HepG2 (cell line): Measurements from ENCODE around the gene NUP133.

Source experiments
- KLF13 ChIP-seq: sonication (generic); formaldehyde crosslinking; IDR thresholded peaks from 2 replicates; pipeline ENCODE4 v1.4.0; 2020; ENCODE audit warnings: mild to moderate bottlenecking, missing genetic modification reagents
- NBN ChIP-seq: fragments of 450-650 bp; conservative IDR thresholded peaks from 2 replicates; pipeline ENCODE4 v1.6.1; 2017
- PHF20 ChIP-seq: sonication (generic); formaldehyde crosslinking; IDR thresholded peaks from 2 replicates; pipeline ENCODE4 v1.5.0; 2020; ENCODE audit warnings: mild to moderate bottlenecking, missing genetic modification reagents
- POLR2A ChIP-seq, 2 experiments: IDR thresholded peaks; 2 replicates each; pipeline ENCODE4 v1.6.1; 2011; ENCODE audit warnings: low read depth in 2 of 2, low read length in 2 of 2, mild to moderate bottlenecking in 1 of 2, moderate library complexity in 1 of 2; ENCODE audit not compliant: insufficient read depth in 1 of 2
- THAP9 ChIP-seq: sonication (generic); formaldehyde crosslinking; IDR thresholded peaks from 2 replicates; pipeline ENCODE4; 2020; ENCODE audit warnings: missing genetic modification reagents, mild to moderate bottlenecking, borderline replicate concordance
- ZHX2 ChIP-seq, 2 experiments: sonication (generic) in 1 of 2; formaldehyde crosslinking in 1 of 2; IDR thresholded peaks; 2 replicates each; pipeline versions ENCODE4 v1.6.1 to v1.9.0; 2014 to 2022; ENCODE audit warnings: antibody characterized with exemption in 1 of 2, borderline replicate concordance in 1 of 2, inconsistent platforms in 1 of 2, low read depth in 1 of 2, missing genetic modification reagents in 1 of 2
- ZNF12 ChIP-seq: sonication (generic); formaldehyde crosslinking; IDR thresholded peaks from 2 replicates; pipeline ENCODE4 v1.5.0; 2020; ENCODE audit warnings: missing genetic modification reagents
- ZNF230 ChIP-seq: sonication (generic); formaldehyde crosslinking; IDR thresholded peaks from 2 replicates; pipeline ENCODE4 v1.4.0; 2020; ENCODE audit warnings: mild to moderate bottlenecking, missing genetic modification reagents
- ZNF280B ChIP-seq: sonication (generic); formaldehyde crosslinking; IDR thresholded peaks from 2 replicates; pipeline ENCODE4 v1.5.0; 2020; ENCODE audit warnings: missing genetic modification reagents, mild to moderate bottlenecking, borderline replicate concordance
- ZNF766 ChIP-seq: sonication (generic); formaldehyde crosslinking; IDR thresholded peaks from 2 replicates; pipeline ENCODE4 v1.5.0; 2020; ENCODE audit warnings: missing genetic modification reagents, borderline replicate concordance
- TF ChIP-seq, protein P1 (sequence below): sonication (generic); formaldehyde crosslinking; IDR thresholded peaks from 2 replicates; pipeline ENCODE4 v1.5.0; 2020; ENCODE audit warnings: mild to moderate bottlenecking, missing genetic modification reagents, moderate library complexity
- TF ChIP-seq, protein P2 (sequence below): sonication (generic); formaldehyde crosslinking; IDR thresholded peaks from 2 replicates; pipeline ENCODE4 v1.5.1; 2020; ENCODE audit warnings: mild to moderate bottlenecking, missing genetic modification reagents, moderate library complexity
- TF ChIP-seq, protein P3 (sequence below), 2 experiments: sonication (generic) in 1 of 2; formaldehyde crosslinking in 1 of 2; IDR thresholded peaks; 2 replicates each; pipeline versions ENCODE4 v1.5.1 to v1.6.1; 2011 to 2020; ENCODE audit warnings: borderline replicate concordance in 1 of 2, low read depth in 1 of 2, low read length in 1 of 2, mild to moderate bottlenecking in 1 of 2, missing genetic modification reagents in 1 of 2, moderate library complexity in 1 of 2
- TF ChIP-seq, protein P4 (sequence below): IDR thresholded peaks from 2 replicates; pipeline ENCODE4 v1.6.1; 2016; ENCODE audit warnings: missing genetic modification reagents, missing compliant biosample characterization

DNA sequence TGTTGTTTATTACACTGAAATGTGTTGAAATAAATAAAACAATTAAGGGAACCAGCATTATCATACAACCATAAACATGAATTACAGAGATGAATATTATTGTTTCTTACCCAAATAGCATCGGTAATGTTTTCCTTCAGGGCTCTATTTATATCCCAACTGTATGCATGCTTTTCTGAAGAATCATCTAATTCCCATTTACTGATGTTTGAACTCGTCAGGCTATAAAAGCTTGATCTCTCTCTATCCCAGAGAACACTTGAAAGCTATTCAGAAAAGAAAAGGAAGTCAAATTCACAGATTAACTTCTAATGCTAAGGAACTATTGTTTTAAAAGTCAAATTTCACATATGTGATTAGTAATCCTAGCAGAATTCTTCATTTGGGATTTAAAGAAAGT is 12.4 kb downstream of the NUP133 start:
- TF ChIP-seq ZHX2 (IDR thresholded peaks at IDR 0.05; ENCODE audit: low read depth) (no peak), ZHX2 (CRISPR knock-in tag; IDR thresholded peaks at IDR 0.05; ENCODE audit: borderline replicate concordance) (no peak), ZNF230 (no peak), PHF20 (no peak), KLF13 (CRISPR knock-in tag) (no peak), ZNF280B (CRISPR knock-in tag) (no peak), POLR2A (IDR thresholded peaks at IDR 0.05; ENCODE audit: insufficient read depth in 1 of 2, low read depth in 2 of 2, low read length in 2 of 2) (no peak), ZNF766 (CRISPR knock-in tag) (no peak), ZNF12 (CRISPR knock-in tag) (no peak), NBN (no peak), THAP9 (no peak)
- TF ChIP-seq, protein P1, sequence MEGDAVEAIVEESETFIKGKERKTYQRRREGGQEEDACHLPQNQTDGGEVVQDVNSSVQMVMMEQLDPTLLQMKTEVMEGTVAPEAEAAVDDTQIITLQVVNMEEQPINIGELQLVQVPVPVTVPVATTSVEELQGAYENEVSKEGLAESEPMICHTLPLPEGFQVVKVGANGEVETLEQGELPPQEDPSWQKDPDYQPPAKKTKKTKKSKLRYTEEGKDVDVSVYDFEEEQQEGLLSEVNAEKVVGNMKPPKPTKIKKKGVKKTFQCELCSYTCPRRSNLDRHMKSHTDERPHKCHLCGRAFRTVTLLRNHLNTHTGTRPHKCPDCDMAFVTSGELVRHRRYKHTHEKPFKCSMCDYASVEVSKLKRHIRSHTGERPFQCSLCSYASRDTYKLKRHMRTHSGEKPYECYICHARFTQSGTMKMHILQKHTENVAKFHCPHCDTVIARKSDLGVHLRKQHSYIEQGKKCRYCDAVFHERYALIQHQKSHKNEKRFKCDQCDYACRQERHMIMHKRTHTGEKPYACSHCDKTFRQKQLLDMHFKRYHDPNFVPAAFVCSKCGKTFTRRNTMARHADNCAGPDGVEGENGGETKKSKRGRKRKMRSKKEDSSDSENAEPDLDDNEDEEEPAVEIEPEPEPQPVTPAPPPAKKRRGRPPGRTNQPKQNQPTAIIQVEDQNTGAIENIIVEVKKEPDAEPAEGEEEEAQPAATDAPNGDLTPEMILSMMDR, result no peak
- TF ChIP-seq, protein P2, sequence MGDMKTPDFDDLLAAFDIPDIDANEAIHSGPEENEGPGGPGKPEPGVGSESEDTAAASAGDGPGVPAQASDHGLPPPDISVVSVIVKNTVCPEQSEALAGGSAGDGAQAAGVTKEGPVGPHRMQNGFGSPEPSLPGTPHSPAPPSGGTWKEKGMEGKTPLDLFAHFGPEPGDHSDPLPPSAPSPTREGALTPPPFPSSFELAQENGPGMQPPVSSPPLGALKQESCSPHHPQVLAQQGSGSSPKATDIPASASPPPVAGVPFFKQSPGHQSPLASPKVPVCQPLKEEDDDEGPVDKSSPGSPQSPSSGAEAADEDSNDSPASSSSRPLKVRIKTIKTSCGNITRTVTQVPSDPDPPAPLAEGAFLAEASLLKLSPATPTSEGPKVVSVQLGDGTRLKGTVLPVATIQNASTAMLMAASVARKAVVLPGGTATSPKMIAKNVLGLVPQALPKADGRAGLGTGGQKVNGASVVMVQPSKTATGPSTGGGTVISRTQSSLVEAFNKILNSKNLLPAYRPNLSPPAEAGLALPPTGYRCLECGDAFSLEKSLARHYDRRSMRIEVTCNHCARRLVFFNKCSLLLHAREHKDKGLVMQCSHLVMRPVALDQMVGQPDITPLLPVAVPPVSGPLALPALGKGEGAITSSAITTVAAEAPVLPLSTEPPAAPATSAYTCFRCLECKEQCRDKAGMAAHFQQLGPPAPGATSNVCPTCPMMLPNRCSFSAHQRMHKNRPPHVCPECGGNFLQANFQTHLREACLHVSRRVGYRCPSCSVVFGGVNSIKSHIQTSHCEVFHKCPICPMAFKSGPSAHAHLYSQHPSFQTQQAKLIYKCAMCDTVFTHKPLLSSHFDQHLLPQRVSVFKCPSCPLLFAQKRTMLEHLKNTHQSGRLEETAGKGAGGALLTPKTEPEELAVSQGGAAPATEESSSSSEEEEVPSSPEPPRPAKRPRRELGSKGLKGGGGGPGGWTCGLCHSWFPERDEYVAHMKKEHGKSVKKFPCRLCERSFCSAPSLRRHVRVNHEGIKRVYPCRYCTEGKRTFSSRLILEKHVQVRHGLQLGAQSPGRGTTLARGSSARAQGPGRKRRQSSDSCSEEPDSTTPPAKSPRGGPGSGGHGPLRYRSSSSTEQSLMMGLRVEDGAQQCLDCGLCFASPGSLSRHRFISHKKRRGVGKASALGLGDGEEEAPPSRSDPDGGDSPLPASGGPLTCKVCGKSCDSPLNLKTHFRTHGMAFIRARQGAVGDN, result no peak
- TF ChIP-seq, protein P3, sequence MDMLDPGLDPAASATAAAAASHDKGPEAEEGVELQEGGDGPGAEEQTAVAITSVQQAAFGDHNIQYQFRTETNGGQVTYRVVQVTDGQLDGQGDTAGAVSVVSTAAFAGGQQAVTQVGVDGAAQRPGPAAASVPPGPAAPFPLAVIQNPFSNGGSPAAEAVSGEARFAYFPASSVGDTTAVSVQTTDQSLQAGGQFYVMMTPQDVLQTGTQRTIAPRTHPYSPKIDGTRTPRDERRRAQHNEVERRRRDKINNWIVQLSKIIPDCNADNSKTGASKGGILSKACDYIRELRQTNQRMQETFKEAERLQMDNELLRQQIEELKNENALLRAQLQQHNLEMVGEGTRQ (IDR thresholded peaks at IDR 0.05; ENCODE audit: low read depth, low read length), result no peak
- TF ChIP-seq, protein P3 (CRISPR knock-in tag; IDR thresholded peaks at IDR 0.05; ENCODE audit: borderline replicate concordance), result no peak
- TF ChIP-seq, protein P4, sequence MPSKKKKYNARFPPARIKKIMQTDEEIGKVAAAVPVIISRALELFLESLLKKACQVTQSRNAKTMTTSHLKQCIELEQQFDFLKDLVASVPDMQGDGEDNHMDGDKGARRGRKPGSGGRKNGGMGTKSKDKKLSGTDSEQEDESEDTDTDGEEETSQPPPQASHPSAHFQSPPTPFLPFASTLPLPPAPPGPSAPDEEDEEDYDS, result no peak
